SKM-1 (cell line): ENCODE data around the gene EXOC4.

Experiments
- DNase-seq: peaks from one replicate; lab custom pipeline; 2025; ENCODE audit not compliant: unreplicated experiment; lab: John Stamatoyannopoulos, UW

The EXOC4 gene

GRCh38 chr7:133482599-133482998 lies 229.7 kb downstream of the EXOC4 start:
- DNase-seq = no peak

GRCh38 chr7:133484086-133484485 lies 231.2 kb downstream of the EXOC4 start:
- DNase-seq = no peak

DNA sequence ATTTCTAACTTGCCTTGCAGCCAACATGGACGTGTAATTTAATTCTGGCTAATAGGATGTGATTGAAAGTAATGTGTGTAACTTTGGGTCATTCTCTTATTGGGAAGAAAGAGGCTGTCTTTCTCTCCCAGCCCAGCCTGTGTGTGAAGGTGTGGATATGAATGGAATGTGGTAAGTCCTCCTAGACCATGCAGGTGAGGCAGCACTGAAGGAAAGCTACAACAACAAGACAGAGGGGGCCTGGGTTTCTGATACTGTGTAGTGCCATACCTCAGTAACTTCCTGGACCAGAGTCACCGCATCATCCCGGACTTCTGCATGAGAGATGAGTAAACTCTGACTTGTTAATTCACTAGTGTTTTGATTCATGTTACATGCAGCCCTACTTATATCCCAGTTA lies 237.0 kb downstream of the EXOC4 start:
- no peak for DNase-seq

DNA sequence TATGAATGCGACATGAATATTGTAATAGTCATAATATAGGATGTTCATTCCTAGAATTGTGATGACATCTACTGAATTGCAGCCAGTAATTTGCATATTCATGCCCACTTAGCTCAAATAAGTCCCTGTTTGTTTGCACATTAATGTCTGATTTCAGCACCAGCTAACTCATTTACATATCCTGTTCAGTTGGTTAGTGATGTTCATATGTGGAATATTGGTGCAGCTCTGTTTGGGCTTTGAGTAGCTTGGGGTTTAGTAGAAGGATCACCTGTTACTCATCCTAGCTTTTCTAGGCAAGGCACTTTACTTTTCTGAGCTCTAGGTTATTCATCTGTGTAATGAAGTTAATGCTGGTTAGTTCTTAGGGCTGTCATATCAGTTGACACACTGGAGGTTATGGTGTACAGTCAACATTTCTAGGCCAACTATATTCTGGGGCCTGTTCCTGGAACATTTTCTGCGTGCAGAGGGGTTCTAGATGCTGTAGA lies 238.4 kb downstream of the EXOC4 start:
- DNase-seq = no peak

GRCh38 chr7:133491846-133492652 lies 239.2 kb downstream of the EXOC4 start:
- DNase-seq = no peak

GRCh38 chr7:133497061-133497460 lies 244.2 kb downstream of the EXOC4 start:
- DNase-seq = no peak

DNA sequence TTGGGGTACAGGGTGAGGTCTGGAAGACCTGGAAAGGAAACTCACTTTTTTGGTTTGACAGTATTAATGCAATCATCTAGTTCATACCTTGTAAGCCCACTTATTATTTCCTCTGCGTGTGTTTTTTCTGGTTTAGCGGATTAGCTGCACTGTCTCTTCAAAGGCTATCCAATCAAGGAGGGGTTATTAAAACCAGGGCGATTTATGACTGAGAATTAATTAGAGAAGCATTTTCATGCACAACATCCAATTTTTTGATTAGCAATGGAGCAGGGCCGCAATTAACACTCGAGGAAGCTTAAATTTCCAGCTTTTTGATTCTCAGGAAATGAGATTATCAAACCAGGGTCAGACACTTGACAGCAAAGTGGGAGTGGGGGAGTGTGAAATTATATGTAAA lies 248.9 kb downstream of the EXOC4 start:
- no peak for DNase-seq

DNA sequence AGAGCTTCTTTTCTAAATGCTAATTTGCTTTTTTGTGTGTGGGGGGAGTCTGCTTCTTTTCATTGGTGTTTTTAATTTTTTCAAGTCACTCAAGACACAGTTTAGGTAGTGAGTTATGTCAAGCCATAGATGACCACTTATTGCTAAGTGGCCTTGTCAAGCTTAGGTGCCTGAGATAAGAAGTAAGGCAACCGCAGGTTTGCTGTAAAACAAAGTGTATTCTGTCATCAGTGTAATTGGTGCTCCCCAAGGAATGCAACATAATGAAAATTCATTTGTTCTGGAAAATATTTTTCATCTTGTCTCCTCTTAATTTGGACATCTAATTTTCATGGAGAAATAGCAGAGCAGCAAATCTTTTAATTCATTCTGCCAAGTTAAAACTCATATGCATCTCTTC lies 249.6 kb downstream of the EXOC4 start:
- no peak for DNase-seq

DNA sequence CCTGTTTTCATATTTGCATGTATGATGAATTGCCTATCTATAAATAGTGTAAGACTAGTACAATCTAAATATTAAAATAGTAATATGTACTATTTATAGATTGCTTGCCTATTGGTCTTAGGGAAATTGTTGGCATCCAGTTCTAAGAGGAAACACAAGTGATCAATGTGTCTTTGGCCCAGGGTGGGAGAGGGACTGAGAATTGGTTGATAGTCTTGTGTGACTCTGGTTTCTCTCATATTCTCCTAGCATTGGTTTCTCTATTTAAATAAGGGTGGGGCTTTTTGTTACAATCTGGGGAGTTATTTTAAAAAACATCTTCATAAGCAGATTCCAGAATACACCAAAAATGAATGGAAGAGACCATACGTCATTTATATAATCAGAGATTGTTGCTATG lies 250.1 kb downstream of the EXOC4 start:
- no peak for DNase-seq

DNA sequence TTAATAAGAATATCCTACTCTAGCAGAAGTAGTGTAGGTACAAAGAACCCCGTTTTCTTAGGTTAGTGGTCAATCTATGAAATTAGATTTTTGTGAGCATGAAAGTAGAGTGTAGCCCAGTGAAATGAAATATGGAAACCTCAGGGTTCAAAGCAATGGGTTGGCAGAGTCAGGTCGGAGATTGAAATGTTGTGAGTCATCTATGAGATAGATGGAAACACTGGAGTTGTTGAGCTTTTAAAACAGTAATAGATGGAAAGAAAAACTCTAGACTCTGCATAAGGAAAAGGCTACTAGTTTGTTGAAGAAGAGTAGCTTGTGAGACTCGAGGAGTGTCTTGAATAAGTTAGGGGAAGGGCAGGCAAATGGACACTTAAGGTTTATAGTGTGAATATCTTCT lies 251.9 kb downstream of the EXOC4 start:
- DNase-seq = no peak

DNA sequence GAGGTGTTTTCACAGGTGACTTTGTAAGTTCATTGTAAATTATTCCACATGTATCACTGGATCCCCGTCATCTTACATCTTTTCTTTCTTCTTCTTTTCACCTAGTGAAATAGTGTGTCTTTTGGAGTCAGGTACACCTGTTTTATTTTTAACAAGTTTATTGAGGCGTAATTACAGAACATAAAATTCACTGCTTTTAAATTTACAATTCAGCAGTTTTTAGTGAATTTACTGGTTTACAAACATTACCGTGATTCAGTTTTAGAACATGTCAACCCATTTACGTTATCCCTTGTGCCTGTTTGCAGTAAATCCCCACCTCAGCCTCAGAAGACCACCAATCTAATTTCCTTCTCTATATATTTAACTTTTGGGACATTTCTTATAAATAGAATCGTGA lies 256.9 kb downstream of the EXOC4 start:
- no peak for DNase-seq

DNA sequence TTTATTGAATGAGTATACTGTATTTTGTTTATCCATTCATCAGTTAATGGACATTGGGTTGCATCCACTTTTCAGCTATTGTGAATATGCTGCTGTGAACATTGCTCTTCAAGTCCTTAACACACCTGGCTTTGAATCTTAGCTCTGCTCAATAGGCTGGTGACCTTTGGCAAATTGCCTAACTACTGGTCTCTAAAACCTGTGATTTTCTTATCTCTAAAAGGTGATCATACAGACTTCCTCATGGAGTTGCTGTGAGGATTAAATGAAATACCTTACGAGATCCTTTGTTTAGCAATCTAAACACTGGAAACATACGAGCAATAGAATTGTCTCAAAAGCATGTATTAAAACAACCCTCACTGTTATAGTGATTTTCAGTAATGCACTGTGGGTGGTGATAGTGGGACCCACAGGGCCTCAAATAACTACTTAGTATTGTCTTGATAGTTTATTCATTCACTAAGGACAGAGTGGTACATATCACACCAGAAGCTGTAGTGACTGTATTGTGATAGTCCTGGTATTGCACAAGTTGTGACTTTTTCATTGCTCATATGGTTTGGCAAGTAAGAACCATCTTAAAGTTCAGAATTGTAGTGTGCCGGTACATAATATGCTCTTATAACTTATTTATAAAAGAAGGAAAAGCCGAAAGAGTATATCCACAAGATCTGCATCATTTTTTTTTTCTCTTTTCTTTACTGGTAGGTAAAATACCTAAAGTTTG lies 257.6 kb downstream of the EXOC4 start:
- DNase-seq = no peak

GRCh38 chr7:133511252-133511651 lies 258.4 kb downstream of the EXOC4 start:
- DNase-seq = peak; percentile 26

DNA sequence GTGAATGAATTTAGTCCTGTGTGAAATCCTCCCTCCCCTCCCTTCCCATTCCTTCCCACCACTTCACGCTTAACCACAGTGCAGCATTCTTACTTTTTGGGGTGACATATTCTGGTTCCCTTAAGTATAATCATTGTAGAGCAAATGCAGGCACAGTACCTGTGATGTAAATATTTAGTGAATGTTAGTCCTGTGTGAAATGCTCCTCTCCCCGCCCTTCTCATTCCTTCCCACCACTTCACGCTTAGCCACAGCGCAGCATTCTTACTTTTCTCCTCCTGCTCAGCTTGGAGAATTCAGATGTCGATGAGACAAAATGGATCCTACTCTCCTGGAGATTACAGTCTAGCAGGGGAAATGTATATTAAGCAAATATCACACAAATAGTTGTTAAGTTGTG lies 258.8 kb downstream of the EXOC4 start:
- DNase-seq = no peak

DNA sequence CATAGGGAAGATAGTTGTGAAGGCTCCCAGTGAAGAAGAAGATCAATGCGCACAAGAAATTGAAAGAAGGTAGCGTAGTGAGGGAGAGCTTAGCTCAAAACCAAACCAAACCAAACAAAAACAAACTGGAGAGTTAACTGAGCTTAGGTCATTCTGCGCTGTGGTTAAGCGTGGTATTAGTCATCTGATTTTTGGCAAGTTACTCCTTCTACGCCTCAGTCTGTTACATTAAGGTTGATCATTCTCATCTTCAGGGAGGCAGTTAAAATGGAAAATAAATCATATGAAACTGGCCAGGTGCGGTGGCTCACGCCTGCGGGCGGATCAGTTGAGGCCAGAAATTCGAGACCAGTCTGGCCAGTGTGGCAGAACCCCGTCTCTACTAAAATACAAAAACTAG lies 259.7 kb downstream of the EXOC4 start:
- no peak for DNase-seq

GRCh38 chr7:133513608-133514007 lies 260.7 kb downstream of the EXOC4 start:
- no peak for DNase-seq

- DNase-seq = no peak
These were observed 261.7 kb downstream of the EXOC4 start for GRCh38 chr7:133514551-133514950.

- no peak for DNase-seq
These were observed 264.9 kb downstream of the EXOC4 start for GRCh38 chr7:133517766-133518165.

DNA sequence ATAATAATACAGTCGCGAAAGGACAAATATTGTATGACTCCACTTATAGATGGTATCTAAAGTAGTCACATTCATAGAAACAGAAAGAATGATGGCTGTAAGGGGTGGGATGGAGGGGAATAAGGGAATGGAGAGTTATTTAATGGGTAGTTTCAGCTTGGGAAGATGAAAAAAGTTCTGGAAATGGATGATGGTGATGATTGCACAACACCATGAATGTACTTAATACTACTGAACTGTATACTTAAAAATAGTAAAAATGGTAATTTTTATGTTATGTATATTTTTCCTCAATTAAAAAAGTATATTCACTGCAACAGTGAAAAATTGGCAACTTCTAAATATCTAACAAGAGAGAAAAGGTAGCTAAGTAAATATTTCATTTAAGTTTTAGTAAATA lies 265.8 kb downstream of the EXOC4 start:
- DNase-seq = no peak

DNA sequence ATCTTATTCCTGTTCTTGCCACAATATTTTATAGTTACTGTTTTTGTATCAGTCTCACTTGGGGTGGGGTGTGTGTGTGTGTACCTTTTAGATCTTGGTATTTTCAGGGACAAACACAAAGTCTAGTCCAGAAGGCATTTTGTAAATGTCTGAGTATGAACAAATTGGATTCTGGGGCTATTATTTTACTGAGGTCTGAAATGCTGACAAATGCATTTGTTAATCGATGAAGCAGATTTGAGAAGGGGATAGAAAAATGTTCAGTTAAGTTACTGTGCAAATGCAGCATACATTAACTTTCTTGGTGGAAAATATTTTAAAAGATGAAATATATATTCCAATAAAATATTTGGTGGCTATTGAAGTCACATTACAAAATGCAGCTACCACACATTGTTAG lies 267.4 kb downstream of the EXOC4 start:
- DNase-seq = no peak

DNA sequence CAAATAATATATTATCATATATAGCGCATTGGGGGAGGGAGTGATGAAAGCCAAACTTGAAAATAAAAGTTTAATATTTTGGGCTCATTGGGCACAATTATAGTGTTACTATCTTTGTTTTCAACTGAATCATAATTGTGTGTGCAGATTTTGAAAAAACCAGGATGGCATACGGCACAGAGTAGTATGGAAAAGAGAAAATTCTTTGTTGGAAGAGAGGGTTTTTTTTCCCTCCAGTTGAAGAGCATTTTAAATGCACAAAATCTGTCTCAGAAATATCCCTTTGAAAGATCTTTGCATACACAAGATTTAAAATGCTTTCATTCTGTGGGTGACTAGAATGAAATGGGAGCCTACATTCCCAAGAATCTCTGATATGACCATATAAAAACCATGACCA lies 269.6 kb downstream of the EXOC4 start:
- DNase-seq = no peak

DNA sequence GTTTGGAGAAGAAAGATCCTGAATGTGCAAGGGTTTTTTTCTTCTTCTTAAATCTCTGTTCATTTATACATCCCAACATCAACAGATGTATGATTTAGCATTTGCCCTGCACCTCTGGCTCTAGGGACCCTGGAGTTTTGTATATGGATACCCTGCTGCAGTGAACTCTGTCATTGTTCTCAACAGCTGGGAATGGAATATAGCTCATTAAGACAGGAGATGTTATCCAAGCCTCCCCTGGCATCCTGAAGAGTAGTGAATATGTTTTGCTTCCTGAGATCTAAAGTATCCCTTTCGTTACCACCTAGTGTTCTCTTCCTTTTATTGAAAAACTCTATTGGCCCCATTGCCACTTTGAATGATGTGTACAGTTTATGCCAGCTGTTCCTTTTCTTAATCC lies 275.9 kb downstream of the EXOC4 start:
- no peak for DNase-seq
